Activated CD8-positive, alpha-beta T cell treated with anti-CD3 and anti-CD28 coated beads for 36 hours (primary cell): ENCODE measurements around the gene CORO7. TPM values are rescaled to one million over a fixed set of nuclear protein-coding genes. Genes with fewer than 3 reads are reported as not detected.

Source experiments
- ATAC-seq: fragments of 200-7000 bp; cut with Tn5 transposase; one replicate; pipeline ENCODE4 v1.10.0; 2021; ENCODE audit warnings: mild to moderate bottlenecking, moderate library complexity
- CTCF ChIA-PET: fragments of 350-600 bp; sonication (Branson Sonifier 250); formaldehyde crosslinking; loops from one replicate; lab custom pipeline; 2021; ENCODE audit warnings: antibody characterized with exemption; lab: Charles Lee
- POLR2A ChIA-PET: fragments of 350-600 bp; sonication (Branson Sonifier 250); formaldehyde crosslinking; loops from one replicate; lab custom pipeline; 2021; ENCODE audit warnings: antibody characterized with exemption; lab: Charles Lee
- DNase-seq: peaks from one replicate; pipeline ENCODE4 v3.0.0-alpha.2; 2020
- H3K27ac Mint-ChIP-seq: one replicate; pipeline ENCODE4 v1.8.0; 2021; ENCODE audit warnings: mild to moderate bottlenecking, mixed read lengths
- H3K27me3 Mint-ChIP-seq: one replicate; pipeline ENCODE4 v1.8.0; 2021; ENCODE audit warnings: mixed read lengths
- H3K36me3 Mint-ChIP-seq: one replicate; pipeline ENCODE4 v1.8.0; 2021; ENCODE audit warnings: low read depth, mixed read lengths
- H3K4me1 Mint-ChIP-seq: one replicate; pipeline ENCODE4 v1.8.0; 2021; ENCODE audit warnings: low read depth, mixed read lengths
- H3K4me3 Mint-ChIP-seq: one replicate; pipeline ENCODE4 v1.8.0; 2021; ENCODE audit warnings: mild to moderate bottlenecking, moderate library complexity, mixed read lengths
- H3K9me3 Mint-ChIP-seq: one replicate; pipeline ENCODE4 v1.8.0; 2021; ENCODE audit warnings: mixed read lengths
- intact Hi-C: fragments of 100-400 bp; cut with micrococcal nuclease; formaldehyde crosslinking; loops from one replicate; pipeline ENCODE4 v1.10.0; 2022
- total RNA-seq, 2 experiments: library from RNA; stranded (reverse); gene quantifications; one replicate each; pipeline ENCODE4 v1.2.3, GENCODE V29; 2021
- TF ChIP-seq, protein P1 (sequence below): fragments of 200-600 bp; IDR thresholded peaks from one replicate; pipeline ENCODE4 v1.8.0; 2022; ENCODE audit warnings: antibody characterized with exemption, mild to moderate bottlenecking

CORO7 gene
- total RNA-seq, 2 experiments from 2014 or later = 73.3 to 76.6 TPM

DNA sequence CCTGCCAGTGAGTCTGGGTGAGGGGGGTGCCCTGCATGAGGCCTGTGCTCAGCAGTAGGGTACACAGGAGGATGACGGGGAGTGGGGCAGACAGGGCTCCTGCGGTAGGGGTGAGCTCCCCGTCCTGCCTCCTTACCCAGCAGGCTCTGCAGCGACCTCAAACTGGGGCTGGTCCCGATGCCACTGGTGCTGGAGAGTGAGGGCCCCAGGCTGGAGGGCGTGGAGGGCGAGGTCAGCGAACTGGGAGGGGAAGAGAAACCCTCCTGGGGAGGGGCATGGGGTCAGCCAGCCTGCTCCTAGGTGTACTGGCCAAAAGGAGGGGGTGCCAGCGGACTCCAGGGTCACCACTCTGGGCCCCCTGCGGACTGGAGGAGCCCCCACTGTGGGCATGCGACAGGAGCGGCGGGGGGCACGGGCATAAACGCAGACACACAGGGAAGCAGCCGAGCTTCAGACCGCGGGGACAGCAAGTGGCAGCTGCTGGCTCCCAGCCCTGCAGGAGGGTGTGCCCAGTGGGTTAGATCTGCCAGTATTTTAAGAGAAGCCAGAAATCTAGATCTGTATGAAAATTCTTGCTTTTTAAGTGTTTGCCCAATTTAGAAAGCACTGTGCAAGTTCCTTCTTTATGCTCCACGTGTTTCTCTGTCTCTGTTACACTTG lies 53.8 kb downstream of the CORO7 start:
- POLR2A ChIA-PET = interaction anchor here (1.4 kb wide), 1 partner anchor 11 kb away, joined by 3 read pairs; no protein-coding TSS in a partner anchor
- Mint-ChIP-seq H3K27me3 (no peaks in the 10 kb centered on the region), H3K9me3 (no peaks in the 10 kb centered on the region), H3K4me3 (no peak overlapping the region), H3K4me1 (no peaks in the 10 kb centered on the region), H3K36me3 (peaks cover 11% of the 10 kb centered on the region), H3K27ac (no peak overlapping the region)
- TF ChIP-seq, protein P1, sequence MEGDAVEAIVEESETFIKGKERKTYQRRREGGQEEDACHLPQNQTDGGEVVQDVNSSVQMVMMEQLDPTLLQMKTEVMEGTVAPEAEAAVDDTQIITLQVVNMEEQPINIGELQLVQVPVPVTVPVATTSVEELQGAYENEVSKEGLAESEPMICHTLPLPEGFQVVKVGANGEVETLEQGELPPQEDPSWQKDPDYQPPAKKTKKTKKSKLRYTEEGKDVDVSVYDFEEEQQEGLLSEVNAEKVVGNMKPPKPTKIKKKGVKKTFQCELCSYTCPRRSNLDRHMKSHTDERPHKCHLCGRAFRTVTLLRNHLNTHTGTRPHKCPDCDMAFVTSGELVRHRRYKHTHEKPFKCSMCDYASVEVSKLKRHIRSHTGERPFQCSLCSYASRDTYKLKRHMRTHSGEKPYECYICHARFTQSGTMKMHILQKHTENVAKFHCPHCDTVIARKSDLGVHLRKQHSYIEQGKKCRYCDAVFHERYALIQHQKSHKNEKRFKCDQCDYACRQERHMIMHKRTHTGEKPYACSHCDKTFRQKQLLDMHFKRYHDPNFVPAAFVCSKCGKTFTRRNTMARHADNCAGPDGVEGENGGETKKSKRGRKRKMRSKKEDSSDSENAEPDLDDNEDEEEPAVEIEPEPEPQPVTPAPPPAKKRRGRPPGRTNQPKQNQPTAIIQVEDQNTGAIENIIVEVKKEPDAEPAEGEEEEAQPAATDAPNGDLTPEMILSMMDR = no peak
- DNase-seq (no peak), ATAC-seq (no peak)
- intact Hi-C loops = no loop called here
- CTCF ChIA-PET = interaction anchor here (1.0 kb wide), 1 partner anchor 41 kb away, joined by 4 read pairs; no protein-coding TSS in a partner anchor

DNA sequence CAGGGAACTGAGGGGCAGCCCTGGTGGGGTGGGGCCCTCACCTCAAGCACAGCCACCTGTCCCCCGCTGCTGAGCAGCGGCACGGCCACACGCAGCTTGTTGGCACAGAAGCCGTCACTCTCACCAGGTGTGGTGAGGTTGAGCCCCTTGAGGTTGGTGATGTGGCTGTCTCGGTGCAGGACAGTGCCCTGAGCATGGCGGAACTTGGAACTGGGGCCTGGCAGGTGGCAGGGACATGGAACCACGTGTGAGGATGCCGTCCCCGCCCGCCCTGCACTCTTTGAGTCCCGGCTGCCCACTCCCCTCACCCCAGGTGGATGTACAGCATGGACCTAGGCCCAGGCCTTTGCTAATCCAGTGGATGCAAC lies 54.5 kb downstream of the CORO7 start:
- CTCF ChIA-PET = interaction anchor here (1.0 kb wide), 1 partner anchor 41 kb away, joined by 4 read pairs; no protein-coding TSS in a partner anchor
- peaks cover 11% of the 10 kb centered on the region for H3K36me3 Mint-ChIP-seq
- POLR2A ChIA-PET = interaction anchor here (1.0 to 1.4 kb wide), 3 partner anchors 10 to 53 kb away, joined by 3 to 4 read pairs (median 3); no protein-coding TSS in a partner anchor
- no peaks in the 10 kb centered on the region for H3K4me1 Mint-ChIP-seq
- DNase-seq = no peak
- no peaks in the 10 kb centered on the region for H3K9me3 Mint-ChIP-seq
- H3K27ac Mint-ChIP-seq = no peak overlapping the region
- intact Hi-C loops = no loop called here
- no peak overlapping the region for H3K4me3 Mint-ChIP-seq
- no peaks in the 10 kb centered on the region for H3K27me3 Mint-ChIP-seq
- no peak for ATAC-seq
- TF ChIP-seq, protein P1 = no peak

DNA sequence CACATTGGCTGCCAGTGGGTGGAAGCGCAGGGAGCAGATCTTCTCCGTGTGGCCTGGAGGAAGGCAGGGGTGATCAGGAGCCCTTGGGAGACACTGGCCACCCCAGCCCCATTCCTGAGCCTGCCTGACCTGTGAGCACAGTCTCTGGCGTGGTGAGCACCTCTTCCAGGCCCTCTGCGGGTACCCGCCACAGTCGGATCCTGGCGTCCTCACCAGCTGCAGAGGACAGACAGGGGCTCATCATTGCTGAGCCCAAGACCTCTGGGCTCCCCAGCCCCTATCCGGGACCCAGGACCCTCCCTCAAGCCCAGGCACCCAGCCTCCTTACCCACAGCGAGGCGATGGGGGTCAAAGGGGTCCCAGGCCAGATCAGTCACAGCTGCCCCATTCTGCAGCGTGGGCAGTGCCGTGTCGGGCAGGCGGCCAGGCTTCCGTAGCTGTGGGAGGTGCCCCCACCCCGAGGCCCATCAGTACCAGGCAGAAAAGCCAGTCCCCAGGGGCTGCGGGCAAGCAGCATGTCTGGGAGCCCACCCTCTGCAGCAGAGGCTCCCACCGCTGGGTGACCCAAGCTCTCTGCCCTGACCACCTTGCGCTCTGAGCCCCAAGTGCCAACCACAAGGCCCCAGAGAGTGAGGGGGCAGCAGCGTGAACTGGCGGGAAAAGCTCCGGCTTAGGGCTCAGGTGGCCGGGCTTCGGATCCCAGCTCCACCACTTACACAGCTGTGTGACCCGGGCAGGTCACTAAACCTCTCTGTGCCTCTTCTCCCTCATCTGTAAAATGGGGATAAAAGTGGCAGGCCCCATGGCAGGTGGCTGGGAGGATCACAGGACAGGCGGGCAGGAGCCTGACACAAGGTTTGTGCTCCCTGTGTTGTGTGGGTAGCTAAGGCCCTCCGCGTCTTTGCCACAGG lies 55.1 kb downstream of the CORO7 start:
- H3K36me3 Mint-ChIP-seq = peaks cover 11% of the 10 kb centered on the region
- POLR2A ChIA-PET = interaction anchor here (1.0 to 1.4 kb wide), 3 partner anchors 10 to 54 kb away, joined by 3 to 4 read pairs (median 3); no protein-coding TSS in a partner anchor
- no peak overlapping the region for H3K4me3 Mint-ChIP-seq
- no peak overlapping the region for H3K27ac Mint-ChIP-seq
- intact Hi-C loops = no loop called here
- DNase-seq = no peak
- H3K27me3 Mint-ChIP-seq = no peaks in the 10 kb centered on the region
- no peaks in the 10 kb centered on the region for H3K4me1 Mint-ChIP-seq
- ATAC-seq = no peak
- TF ChIP-seq, protein P1 = no peak
- no peaks in the 10 kb centered on the region for H3K9me3 Mint-ChIP-seq
- CTCF ChIA-PET = interaction anchor here (1.0 kb wide), 1 partner anchor 42 kb away, joined by 4 read pairs; no protein-coding TSS in a partner anchor

DNA sequence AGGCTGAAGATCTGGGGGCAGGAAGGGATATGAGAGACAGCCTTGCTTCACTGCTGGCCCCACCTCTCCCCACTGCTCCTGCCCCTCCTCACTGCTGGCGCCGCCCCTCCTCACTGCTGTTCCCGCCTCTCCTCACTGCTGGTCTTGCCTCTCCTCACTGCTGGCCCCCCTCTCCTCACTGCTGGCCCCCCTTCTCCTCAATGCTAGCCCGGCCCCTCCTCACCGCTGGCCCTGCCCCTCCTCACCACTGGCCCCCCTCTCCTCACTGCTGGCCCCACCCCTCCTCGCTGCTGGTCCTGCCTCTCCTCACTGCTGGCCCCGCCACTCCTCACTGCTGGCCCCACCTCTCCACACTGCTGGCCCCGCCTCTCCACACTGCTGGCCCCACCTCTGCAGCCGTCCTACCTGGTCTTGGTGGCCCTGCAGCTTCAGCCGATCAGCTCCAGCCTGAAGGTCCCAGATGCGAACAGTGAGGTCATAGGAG lies 55.8 kb downstream of the CORO7 start:
- Mint-ChIP-seq H3K27me3 (no peaks in the 10 kb centered on the region), H3K4me3 (no peak overlapping the region), H3K9me3 (no peaks in the 10 kb centered on the region), H3K27ac (no peak overlapping the region), H3K4me1 (no peaks in the 10 kb centered on the region), H3K36me3 (peaks cover 11% of the 10 kb centered on the region)
- DNase-seq (peak; percentile 23), ATAC-seq (peak; percentile 35)
- TF ChIP-seq, protein P1 = no peak
- ChIA-PET POLR2A (interaction anchor here (1.9 kb wide), 1 partner anchor 9 kb away, joined by 4 read pairs; no protein-coding TSS in a partner anchor), CTCF (no interaction called here)
- intact Hi-C loops = no loop called here
